ENCODE results near the gene ACSS3. TPM values are rescaled to one million over a fixed set of nuclear protein-coding genes. Genes with fewer than 3 reads are reported as not detected.

The ACSS3 gene
- not detected in 5 replicates for total RNA-seq (2022; extraction: Qiagen RNA extraction)

GRCh38 chr12:81077686-81078441, at the start of gene ACSS3:
Gene ACSS3 (plus strand): TSS chr12:81078079. CDS start chr12:81078121, 42 bp downstream.

Other genes with a start within 250 kb of the ACSS3 start
- 0.13 to 0.55 TPM (median 0.39 TPM) in 5 replicates for gene LIN7A, start 140.1 kb upstream of the ACSS3 start, total RNA-seq (2022; extraction: Qiagen RNA extraction)